Hair follicle dermal papilla cell (primary cell): ENCODE data around the gene CEP135. TPM values are rescaled to one million over a fixed set of nuclear protein-coding genes. Genes with fewer than 3 reads are reported as not detected.

Source experiments
- total RNA-seq: library from RNA; depleted of rRNA; stranded (reverse); fragments of >200 nt; gene quantifications from 2 replicates; pipeline ENCODE4 v1.2.3, GENCODE V29; 2012

CEP135 gene, protein sequence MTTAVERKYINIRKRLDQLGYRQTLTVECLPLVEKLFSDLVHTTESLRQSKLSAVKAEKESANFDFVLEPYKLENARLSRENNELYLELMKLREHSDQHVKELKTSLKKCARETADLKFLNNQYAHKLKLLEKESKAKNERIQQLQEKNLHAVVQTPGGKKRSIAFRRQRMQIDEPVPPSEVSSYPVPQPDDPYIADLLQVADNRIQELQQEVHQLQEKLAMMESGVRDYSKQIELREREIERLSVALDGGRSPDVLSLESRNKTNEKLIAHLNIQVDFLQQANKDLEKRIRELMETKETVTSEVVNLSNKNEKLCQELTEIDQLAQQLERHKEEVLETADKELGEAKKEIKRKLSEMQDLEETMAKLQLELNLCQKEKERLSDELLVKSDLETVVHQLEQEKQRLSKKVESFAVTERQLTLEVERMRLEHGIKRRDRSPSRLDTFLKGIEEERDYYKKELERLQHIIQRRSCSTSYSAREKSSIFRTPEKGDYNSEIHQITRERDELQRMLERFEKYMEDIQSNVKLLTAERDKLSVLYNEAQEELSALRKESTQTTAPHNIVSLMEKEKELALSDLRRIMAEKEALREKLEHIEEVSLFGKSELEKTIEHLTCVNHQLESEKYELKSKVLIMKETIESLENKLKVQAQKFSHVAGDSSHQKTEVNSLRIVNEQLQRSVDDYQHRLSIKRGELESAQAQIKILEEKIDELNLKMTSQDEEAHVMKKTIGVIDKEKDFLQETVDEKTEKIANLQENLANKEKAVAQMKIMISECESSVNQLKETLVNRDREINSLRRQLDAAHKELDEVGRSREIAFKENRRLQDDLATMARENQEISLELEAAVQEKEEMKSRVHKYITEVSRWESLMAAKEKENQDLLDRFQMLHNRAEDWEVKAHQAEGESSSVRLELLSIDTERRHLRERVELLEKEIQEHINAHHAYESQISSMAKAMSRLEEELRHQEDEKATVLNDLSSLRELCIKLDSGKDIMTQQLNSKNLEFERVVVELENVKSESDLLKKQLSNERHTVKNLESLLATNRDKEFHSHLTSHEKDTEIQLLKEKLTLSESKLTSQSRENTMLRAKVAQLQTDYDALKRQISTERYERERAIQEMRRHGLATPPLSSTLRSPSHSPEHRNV
- total RNA-seq = 7.0 and 8.8 TPM in 2 replicates

DNA sequence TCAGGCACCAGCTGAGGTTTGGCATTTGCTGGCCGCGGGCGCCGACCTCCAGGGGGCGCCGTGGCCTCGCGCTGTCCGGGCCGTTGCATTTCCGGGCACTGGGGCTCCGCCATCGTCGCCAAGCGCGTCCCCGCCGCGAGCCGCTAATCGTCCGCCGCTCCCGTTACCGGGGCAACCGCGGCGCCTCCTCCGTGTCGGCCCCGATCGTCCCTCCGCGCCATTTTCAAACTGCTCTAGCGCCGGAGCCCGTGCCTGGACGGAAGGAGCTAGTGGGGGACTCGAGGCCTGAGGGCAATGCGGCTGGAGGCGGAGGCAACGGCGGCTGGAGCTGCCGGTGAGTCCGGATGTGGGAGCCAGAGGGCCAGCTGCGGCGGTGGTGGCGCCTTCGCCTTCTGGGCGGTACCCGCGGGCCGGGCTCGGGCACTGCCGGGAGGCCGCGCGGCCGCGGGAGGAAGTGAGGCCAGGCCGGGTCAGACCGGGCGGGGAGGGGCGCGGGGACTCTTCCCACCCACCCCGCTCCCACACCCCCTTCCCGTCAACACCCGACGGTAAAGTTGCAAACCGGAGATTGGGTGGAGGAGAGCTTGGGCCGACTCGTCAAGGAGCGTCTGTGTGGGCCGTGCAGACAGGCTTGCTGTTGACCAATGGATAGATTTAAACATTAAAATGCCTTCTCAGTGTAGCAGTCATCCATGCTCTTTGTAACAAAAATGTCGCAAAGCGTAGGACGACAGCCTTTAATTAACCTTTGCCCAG is at the start of gene CEP135:
TSS of gene CEP135 (plus strand) at position 220 of the 756 bp plus-strand sequence. CDS start 3,186 bp downstream, outside the sequence.

Other genes starting within 250 kb of the CEP135 start
- not detected in 2 replicates for gene EXOC1L, start 129.2 kb upstream of the CEP135 start, total RNA-seq
- 43.1 and 47.5 TPM in 2 replicates for gene EXOC1, start 95.3 kb upstream of the CEP135 start, total RNA-seq